GM18526 (cell line): ENCODE data around the gene TSPAN14.

ENCODE experiments used
- POLR2A ChIP-seq: IDR thresholded peaks from 3 replicates; pipeline ENCODE4 v1.6.1; 2011; ENCODE audit not compliant: insufficient read length; ENCODE audit errors: extremely low read depth

Gene TSPAN14

DNA sequence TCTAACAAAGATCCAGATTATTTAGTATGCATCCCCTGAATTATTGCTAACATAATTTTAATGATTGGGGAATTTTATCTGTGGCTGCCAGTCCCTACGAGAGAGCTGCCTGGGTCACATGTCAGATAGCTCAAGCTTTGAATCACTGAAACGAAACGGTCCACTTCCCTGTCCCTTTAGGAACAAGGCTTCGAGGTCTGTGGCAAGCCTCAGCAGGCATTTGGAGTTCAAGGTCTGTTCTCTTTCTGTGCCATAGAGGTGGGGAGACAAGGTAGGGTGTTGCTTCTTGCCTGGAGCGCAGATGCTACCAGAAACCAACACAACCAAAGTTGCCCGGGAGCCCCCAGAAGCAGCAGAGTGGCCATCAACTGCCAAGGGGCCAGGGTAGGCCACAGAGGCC, 69.7 kb downstream of the TSPAN14 start:
- no peak for TF ChIP-seq POLR2A

GRCh38 chr10:80524190-80524909, 70.2 kb downstream of the TSPAN14 start:
- no peak for TF ChIP-seq POLR2A

- TF ChIP-seq POLR2A: no peak
Measured at GRCh38 chr10:80526218-80526617, 72.1 kb downstream of the TSPAN14 start.

DNA sequence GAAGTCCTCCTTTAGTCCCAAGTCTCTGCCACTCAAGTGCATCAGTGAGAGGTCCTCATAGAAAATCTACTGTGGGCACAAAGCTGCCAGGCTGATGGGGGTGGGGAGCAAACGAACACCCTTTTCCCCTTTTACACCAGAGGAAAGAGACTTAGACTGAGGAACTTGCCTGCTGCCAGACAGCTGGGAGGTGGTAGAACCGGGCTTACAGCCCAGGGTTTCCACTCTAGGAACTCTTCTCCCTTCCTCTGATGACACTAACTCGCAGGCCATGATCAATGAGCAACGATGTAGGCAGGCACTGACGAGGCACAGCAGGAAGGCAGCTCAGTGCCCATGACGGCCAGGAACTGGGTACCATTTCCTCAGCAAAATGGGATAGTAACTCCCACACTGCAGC, 72.6 kb downstream of the TSPAN14 start:
- TF ChIP-seq POLR2A: no peak

- TF ChIP-seq POLR2A: no peak
Measured at GRCh38 chr10:80528185-80528700, 74.1 kb downstream of the TSPAN14 start.

DNA sequence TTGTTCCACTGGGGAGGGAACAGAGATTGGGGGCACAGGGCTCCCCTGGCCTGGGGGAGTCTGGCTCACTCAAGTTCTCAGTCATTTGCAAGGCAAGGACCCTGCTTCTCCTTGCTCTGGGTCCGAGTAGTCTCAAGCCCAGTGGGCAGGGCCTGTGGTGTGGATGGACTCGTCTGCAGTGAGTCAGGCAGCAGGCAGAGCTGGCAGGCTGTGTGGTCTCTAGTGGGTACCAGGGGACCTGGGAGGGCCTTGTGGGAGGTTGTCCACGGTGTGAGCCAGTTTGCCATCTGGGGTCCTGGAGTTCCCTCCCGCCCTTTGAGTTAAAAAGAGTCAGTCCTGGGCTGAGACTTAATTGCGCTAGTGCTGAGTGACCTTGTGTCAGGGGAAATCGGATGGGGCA, 74.8 kb downstream of the TSPAN14 start:
- TF ChIP-seq POLR2A: no peak

GRCh38 chr10:80529604-80530003, 75.5 kb downstream of the TSPAN14 start:
- no peak for TF ChIP-seq POLR2A

DNA sequence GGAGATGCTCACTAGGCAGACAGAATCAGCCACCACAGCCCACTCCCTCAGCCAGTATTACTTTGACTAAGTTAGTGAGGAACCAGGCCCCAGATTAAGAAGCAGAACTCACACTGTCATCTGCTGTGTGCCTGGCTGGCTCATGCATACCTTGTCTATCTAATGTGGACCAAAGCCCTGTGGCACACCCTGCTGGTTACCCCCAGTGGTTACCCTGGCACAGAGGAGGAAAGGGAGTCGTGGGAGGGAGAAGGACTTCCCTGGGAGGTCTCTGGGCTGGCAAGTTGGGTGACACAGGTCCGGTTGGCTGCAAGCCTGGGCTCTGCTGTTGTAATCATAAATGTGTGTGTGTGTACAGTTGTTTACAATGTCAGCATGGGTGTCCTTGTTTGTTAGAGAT, 76.1 kb downstream of the TSPAN14 start:
- TF ChIP-seq POLR2A: no peak

DNA sequence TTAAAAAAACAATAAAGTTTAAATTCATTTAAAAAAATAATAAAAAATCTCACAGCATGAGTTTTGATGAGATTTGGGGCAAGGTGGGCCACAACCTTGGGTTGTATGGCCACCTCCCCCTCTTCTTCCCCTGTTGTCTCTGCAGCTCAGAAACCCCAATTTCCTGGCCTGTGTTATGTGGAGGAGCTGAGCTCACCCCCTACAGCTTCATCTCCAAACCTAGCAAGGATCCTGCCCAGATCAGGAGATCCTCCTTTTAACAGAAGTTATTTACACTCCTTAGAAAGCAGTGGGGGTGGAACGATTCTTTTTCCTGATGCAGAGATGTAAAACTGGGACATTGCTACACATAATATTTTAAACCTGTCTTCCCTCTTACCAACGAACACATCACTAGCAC, 76.7 kb downstream of the TSPAN14 start:
- TF ChIP-seq POLR2A: no peak

DNA sequence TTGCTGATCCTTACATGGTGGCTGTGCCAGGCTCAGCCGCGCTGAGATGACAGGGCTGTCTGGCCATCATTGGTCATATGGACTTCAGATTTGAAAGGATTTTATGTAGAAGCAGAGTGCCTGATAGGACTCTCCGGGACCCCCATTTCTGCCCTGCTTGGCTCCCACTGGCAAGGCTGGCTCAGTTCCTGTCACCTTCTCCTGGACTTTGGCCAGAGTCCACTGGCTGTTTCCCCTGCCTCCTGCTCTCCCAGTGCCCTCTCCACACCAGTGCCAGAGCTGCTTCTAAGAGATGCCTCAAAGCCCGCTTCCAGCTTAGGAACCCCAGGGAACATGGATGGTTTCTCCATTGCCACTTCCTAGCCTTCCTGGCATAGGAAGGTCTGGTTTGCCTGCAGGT, 78.5 kb downstream of the TSPAN14 start:
- TF ChIP-seq POLR2A: no peak

GRCh38 chr10:80535671-80536360, 81.7 kb downstream of the TSPAN14 start:
- TF ChIP-seq POLR2A: peak; percentile 59

- no peak for TF ChIP-seq POLR2A
Measured at GRCh38 chr10:80536361-80536835, 82.3 kb downstream of the TSPAN14 start.

GRCh38 chr10:80537086-80537735, 83.1 kb downstream of the TSPAN14 start:
- no peak for TF ChIP-seq POLR2A

GRCh38 chr10:80537736-80538480, 83.8 kb downstream of the TSPAN14 start, which contains the start of gene SH2D4B:
TSS of gene SH2D4B (plus strand) at chr10:80537902. CDS start at chr10:80538332, 430 bp downstream.
- TF ChIP-seq POLR2A: no peak
